SK-N-SH (cell line): ENCODE results near the gene PLAC1. TPM values are rescaled to one million over a fixed set of nuclear protein-coding genes. Genes with fewer than 3 reads are reported as not detected.
A peak's percentile ranks its signal among the peaks of the same experiment; 100 is the strongest.

Experiments
- CTCF ChIA-PET: fragments of 300-600, 350-600 bp; formaldehyde crosslinking; extraction: SDS; loops from one replicate; lab custom pipeline; 2021; lab: Yijun Ruan, JAX
- POLR2A ChIA-PET: fragments of 350-600 bp; sonication (Branson Sonifier 250); formaldehyde crosslinking; extraction: SDS; loops from one replicate; lab custom pipeline; 2020; ENCODE audit warnings: antibody characterized with exemption, inconsistent platforms; lab: Yijun Ruan, JAX
- DNase-seq: peaks from one replicate; pipeline ENCODE4 v3.0.0; 2012
- H2AFZ ChIP-seq: fragments of 200-600 bp; sonication (generic); 2 replicates; pipeline ENCODE4 v1.8.1; 2016; ENCODE audit warnings: antibody characterized with exemption, mild to moderate bottlenecking, low read depth
- H3F3A ChIP-seq: fragments of 200-600 bp; sonication (generic); replicated peaks from 2 replicates; pipeline ENCODE3; 2016; ENCODE audit warnings: antibody characterized with exemption, mild to moderate bottlenecking; ENCODE audit not compliant: insufficient read depth
- H3K27ac ChIP-seq, 2 experiments: fragments of 200-500 bp in 1 of 2; fragments of 200-600 bp in 1 of 2; sonication (Bioruptor generic) in 1 of 2; sonication (generic), shearing (Covaris generic) in 1 of 2; 2 replicates each; pipeline versions ENCODE4 v1.5.1 to v1.6.1; 2014 to 2016; ENCODE audit warnings: low read depth in 2 of 2, inconsistent platforms in 1 of 2, low read length in 1 of 2, mild to moderate bottlenecking in 1 of 2, mixed read lengths in 1 of 2
- H3K27me3 ChIP-seq: fragments of 200-600 bp; sonication (generic), shearing (Covaris generic); 2 replicates; pipeline ENCODE4 v1.6.1; 2016; ENCODE audit warnings: mixed run types; ENCODE audit not compliant: insufficient read depth
- H3K36me3 ChIP-seq, 2 experiments: fragments of 200-500 bp in 1 of 2; fragments of 200-600 bp in 1 of 2; sonication (Bioruptor generic) in 1 of 2; sonication (generic) in 1 of 2; replicated peaks in 1 of 2; 2 replicates each; pipeline versions ENCODE3 to v1.5.1; 2014 to 2016; ENCODE audit warnings: low read length in 1 of 2, mild to moderate bottlenecking in 1 of 2; ENCODE audit not compliant: insufficient read depth in 2 of 2, control insufficient read depth in 1 of 2
- H3K4me1 ChIP-seq, 2 experiments: fragments of 200-500 bp in 1 of 2; fragments of 200-600 bp in 1 of 2; sonication (Bioruptor generic) in 1 of 2; sonication (generic), shearing (Covaris generic) in 1 of 2; 2 replicates each; pipeline versions ENCODE4 v1.5.1 to v1.6.1; 2014 to 2016; ENCODE audit warnings: low read depth in 1 of 2, low read length in 1 of 2, mixed run types in 1 of 2; ENCODE audit not compliant: insufficient read depth in 2 of 2, control insufficient read depth in 1 of 2
- H3K4me2 ChIP-seq: fragments of 200-600 bp; sonication (generic), shearing (Covaris generic); 2 replicates; pipeline ENCODE4 v1.6.1; 2017; ENCODE audit warnings: mixed run types
- H3K4me3 ChIP-seq, 2 experiments: fragments of 200-500 bp in 1 of 2; fragments of 200-600 bp in 1 of 2; sonication (Bioruptor generic) in 1 of 2; sonication (generic), shearing (Covaris generic) in 1 of 2; 2 replicates each; pipeline versions ENCODE4 v1.5.1 to v1.8.1; 2014 to 2016; ENCODE audit warnings: low read depth in 2 of 2, inconsistent platforms in 1 of 2, low read length in 1 of 2, mild to moderate bottlenecking in 1 of 2, mixed read lengths in 1 of 2, moderate library complexity in 1 of 2
- H3K79me2 ChIP-seq: fragments of 200-600 bp; sonication (generic); 2 replicates; pipeline ENCODE4 v1.8.1; 2017; ENCODE audit warnings: mild to moderate bottlenecking; ENCODE audit not compliant: insufficient read depth
- H3K9ac ChIP-seq: fragments of 200-600 bp; sonication (generic); 2 replicates; pipeline ENCODE4 v1.6.1; 2017; ENCODE audit warnings: mixed run types
- H3K9me2 ChIP-seq: fragments of 200-600 bp; sonication (generic); 2 replicates; pipeline ENCODE4 v1.6.1; 2017; ENCODE audit warnings: mixed run types
- H3K9me3 ChIP-seq: fragments of 200-600 bp; sonication (generic); 2 replicates; pipeline ENCODE4 v1.6.1; 2017; ENCODE audit warnings: mixed run types, mild to moderate bottlenecking, moderate library complexity
- H4K20me1 ChIP-seq: fragments of 200-600 bp; sonication (generic); 2 replicates; pipeline ENCODE4 v1.6.1; 2017; ENCODE audit warnings: mild to moderate bottlenecking, mixed run types; ENCODE audit not compliant: insufficient read depth
- GATA2 ChIP-seq: sonication (generic); formaldehyde crosslinking; IDR thresholded peaks from 2 replicates; pipeline ENCODE4 v1.5.0; 2020; ENCODE audit warnings: mild to moderate bottlenecking, missing genetic modification reagents
- POLR2AphosphoS5 ChIP-seq: IDR thresholded peaks from 2 replicates; pipeline ENCODE4 v1.6.1; 2012; ENCODE audit warnings: low read depth, low read length
- TCF12 ChIP-seq: IDR thresholded peaks from 2 replicates; pipeline ENCODE4 v1.4.0; 2012
- YY1 ChIP-seq: IDR thresholded peaks from 2 replicates; pipeline ENCODE4 v1.4.0; 2012; ENCODE audit warnings: low read depth, mild to moderate bottlenecking
- WGBS: methylation state at CpG from one replicate; pipeline ENCODE4 v1.1.6; 2017; ENCODE audit warnings: low lambda C conversion rate; 5-methylcytosine and 5-hydroxymethylcytosine counted together
- polyA plus RNA-seq, 3 experiments: library from polyadenylated mRNA; depleted of rRNA; stranded (reverse); fragments of >200 nt; gene quantifications; 2 replicates each; pipeline ENCODE4 v1.2.3, GENCODE V29; 2012
- TF ChIP-seq, protein P1 (sequence below): IDR thresholded peaks from 2 replicates; pipeline ENCODE4; 2012
- TF ChIP-seq, protein P2 (sequence below): fragments of 200-600 bp; sonication (generic); IDR thresholded peaks from 2 replicates; pipeline ENCODE4 v1.6.1; 2017; ENCODE audit warnings: antibody characterized with exemption, mild to moderate bottlenecking, moderate library complexity

The PLAC1 gene
- polyA plus RNA-seq, 1 of the 3 experiments (the other 2 are of a cell fraction), result 50.9 TPM

DNA sequence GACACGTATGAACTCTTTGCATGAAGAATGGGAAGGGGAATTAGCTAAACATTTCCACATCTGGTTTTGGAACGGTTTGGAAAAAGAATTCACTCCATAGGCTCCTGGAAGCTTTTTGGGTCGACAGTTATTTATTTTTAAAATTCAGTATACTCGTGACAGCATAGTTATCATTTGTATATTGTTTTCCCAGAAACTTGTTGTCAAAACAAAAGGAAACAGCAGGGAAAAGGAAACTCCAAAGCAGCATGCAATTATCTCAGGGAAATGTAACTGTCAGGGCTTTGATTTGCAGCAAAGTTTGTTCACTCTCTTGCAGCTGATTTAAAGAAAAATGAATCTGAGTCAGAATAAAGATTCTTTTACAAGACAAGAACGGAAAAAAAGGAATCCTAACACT, 86.5 kb downstream of the PLAC1 start:
- H3K27ac ChIP-seq, result peak overlapping the region; percentile 18 to 82; a peak in 2 of 4 replicates

DNA sequence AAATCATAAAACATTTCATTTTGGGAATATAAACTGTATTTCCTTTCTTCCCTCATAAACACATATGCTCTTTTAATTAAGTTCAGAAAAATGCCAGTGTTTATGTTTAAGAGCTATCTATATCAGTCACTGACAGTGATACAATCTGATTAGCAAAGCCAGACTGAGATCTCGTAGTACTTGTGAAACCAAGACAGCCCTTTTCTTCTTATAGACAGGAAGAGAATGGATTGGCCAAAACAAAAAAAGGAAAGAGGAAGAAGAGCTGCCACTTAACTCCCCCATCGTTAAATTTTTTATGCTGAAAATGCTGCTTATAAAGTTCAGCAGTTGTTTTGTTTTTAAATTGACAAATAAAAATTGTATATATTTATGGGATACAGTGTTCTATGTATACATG, 87.4 kb downstream of the PLAC1 start:
- Histone ChIP-seq H3K79me2 (no peaks in the 10 kb centered on the region), H3K27me3 (no peaks in the 10 kb centered on the region), H3K9me2 (no peaks in the 10 kb centered on the region), H3K27ac (peak overlapping the region; percentile 26 to 82; a peak in 2 of 4 replicates), H3K9me3 (no peaks in the 10 kb centered on the region), H2AFZ (peak overlapping the region; percentile 74; the same call in 1 of the 2 replicates), H3F3A (peaks cover 5% of the 10 kb centered on the region), H3K4me1 (peaks cover 5 to 16% of the 10 kb centered on the region in 2 experiments; a peak in 3 of 4 replicates), H3K36me3 (no peaks in the 10 kb centered on the region), H3K9ac (no peak overlapping the region; the same call in 1 of the 2 replicates), H3K4me2 (peak overlapping the region; percentile 27; the same call in 1 of the 2 replicates), H3K4me3 (no peak overlapping the region), H4K20me1 (no peaks in the 10 kb centered on the region)
- 10% methylated on average over 2 of the region's 2 CpGs for WGBS
- TF ChIP-seq YY1 (no peak), GATA2 (peak; percentile 32; the same call in 1 of the 2 replicates)
- TF ChIP-seq, protein P1, sequence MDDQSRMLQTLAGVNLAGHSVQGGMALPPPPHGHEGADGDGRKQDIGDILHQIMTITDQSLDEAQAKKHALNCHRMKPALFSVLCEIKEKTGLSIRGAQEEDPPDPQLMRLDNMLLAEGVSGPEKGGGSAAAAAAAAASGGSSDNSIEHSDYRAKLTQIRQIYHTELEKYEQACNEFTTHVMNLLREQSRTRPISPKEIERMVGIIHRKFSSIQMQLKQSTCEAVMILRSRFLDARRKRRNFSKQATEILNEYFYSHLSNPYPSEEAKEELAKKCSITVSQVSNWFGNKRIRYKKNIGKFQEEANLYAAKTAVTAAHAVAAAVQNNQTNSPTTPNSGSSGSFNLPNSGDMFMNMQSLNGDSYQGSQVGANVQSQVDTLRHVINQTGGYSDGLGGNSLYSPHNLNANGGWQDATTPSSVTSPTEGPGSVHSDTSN, result peak; percentile 9; the same call in 1 of the 2 replicates
- TF ChIP-seq, protein P2, sequence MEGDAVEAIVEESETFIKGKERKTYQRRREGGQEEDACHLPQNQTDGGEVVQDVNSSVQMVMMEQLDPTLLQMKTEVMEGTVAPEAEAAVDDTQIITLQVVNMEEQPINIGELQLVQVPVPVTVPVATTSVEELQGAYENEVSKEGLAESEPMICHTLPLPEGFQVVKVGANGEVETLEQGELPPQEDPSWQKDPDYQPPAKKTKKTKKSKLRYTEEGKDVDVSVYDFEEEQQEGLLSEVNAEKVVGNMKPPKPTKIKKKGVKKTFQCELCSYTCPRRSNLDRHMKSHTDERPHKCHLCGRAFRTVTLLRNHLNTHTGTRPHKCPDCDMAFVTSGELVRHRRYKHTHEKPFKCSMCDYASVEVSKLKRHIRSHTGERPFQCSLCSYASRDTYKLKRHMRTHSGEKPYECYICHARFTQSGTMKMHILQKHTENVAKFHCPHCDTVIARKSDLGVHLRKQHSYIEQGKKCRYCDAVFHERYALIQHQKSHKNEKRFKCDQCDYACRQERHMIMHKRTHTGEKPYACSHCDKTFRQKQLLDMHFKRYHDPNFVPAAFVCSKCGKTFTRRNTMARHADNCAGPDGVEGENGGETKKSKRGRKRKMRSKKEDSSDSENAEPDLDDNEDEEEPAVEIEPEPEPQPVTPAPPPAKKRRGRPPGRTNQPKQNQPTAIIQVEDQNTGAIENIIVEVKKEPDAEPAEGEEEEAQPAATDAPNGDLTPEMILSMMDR, result no peak
- ChIA-PET POLR2A (no interaction called here), CTCF (interaction anchor here (0.8 to 1.1 kb wide), 3 partner anchors 11 to 48 kb away, joined by 3 read pairs; no protein-coding TSS in a partner anchor)
- DNase-seq, result no peak

More for the DNA sequence above, 86.5 kb downstream of the PLAC1 start:
- TF ChIP-seq, protein P1, result peak; percentile 48
- TF ChIP-seq TCF12 (peak; percentile 39; the same call in 1 of the 2 replicates), POLR2AphosphoS5 (no peak)
- TF ChIP-seq, all 33 proteins: peak for 2
- H3K4me2 ChIP-seq, result peak overlapping the region; percentile 2; the same call in 1 of the 2 replicates
- no peaks in the 10 kb centered on the region for H3K9me3 ChIP-seq
- peak overlapping the region; percentile 50; the same call in 1 of the 2 replicates for H2AFZ ChIP-seq
- WGBS, result 22% methylated on average over 5 of the region's 5 CpGs
- no peaks in the 10 kb centered on the region for H3K36me3 ChIP-seq
- peaks cover 5% of the 10 kb centered on the region for H3F3A ChIP-seq
- no peaks in the 10 kb centered on the region for H3K9me2 ChIP-seq
- H4K20me1 ChIP-seq, result no peaks in the 10 kb centered on the region
- no peak overlapping the region for H3K4me3 ChIP-seq
- H3K79me2 ChIP-seq, result no peaks in the 10 kb centered on the region
- no peak for DNase-seq
- H3K27me3 ChIP-seq, result no peaks in the 10 kb centered on the region
- H3K4me1 ChIP-seq, result peaks cover 5 to 16% of the 10 kb centered on the region in 2 experiments; a peak in 3 of 4 replicates
- H3K9ac ChIP-seq, result no peak overlapping the region
- CTCF ChIA-PET, result interaction anchor here (1.1 kb wide), 1 partner anchor 14 kb away, joined by 3 read pairs; no protein-coding TSS in a partner anchor
- POLR2A ChIA-PET, result no interaction called here
